Measurements from ENCODE around the gene ISX.

The ISX gene

GRCh38 chr22:35053060-35053835 is 12.7 kb upstream of the ISX start:
- no peak for DNase-seq

GRCh38 chr22:35054064-35054463 is 11.9 kb upstream of the ISX start:
- DNase-seq, result no peak

- DNase-seq, result no peak
Measured at GRCh38 chr22:35056486-35056885, 9.5 kb upstream of the ISX start.

- DNase-seq, result no peak
Measured at GRCh38 chr22:35057155-35057554, 8.8 kb upstream of the ISX start.

- DNase-seq, result no peak
Measured at GRCh38 chr22:35059632-35060031, 6.3 kb upstream of the ISX start.

GRCh38 chr22:35064664-35065063 is 1.3 kb upstream of the ISX start:
- DNase-seq, result no peak

- DNase-seq, result no peak
Measured at GRCh38 chr22:35065183-35065582, 775 bp upstream of the ISX start.

- DNase-seq, result no peak
Measured at GRCh38 chr22:35066768-35067167, 810 bp downstream of the ISX start.

GRCh38 chr22:35069541-35069940 is 3.6 kb downstream of the ISX start:
- DNase-seq, result no peak

- no peak for DNase-seq
Measured at GRCh38 chr22:35070451-35071093, 4.6 kb downstream of the ISX start.

GRCh38 chr22:35071784-35072183 is 5.8 kb downstream of the ISX start:
- DNase-seq, result no peak

- no peak for DNase-seq
Measured at GRCh38 chr22:35072925-35073324, 7.0 kb downstream of the ISX start.

GRCh38 chr22:35074583-35074982 is 8.6 kb downstream of the ISX start:
- DNase-seq, result no peak

- no peak for DNase-seq
Measured at GRCh38 chr22:35076630-35077029, 10.7 kb downstream of the ISX start.

- no peak for DNase-seq
Measured at GRCh38 chr22:35085621-35086020, 19.7 kb downstream of the ISX start.

- no peak for DNase-seq
Measured at GRCh38 chr22:35089139-35089538, 23.2 kb downstream of the ISX start.

- DNase-seq, result no peak
Measured at GRCh38 chr22:35092406-35092805, 26.4 kb downstream of the ISX start.

GRCh38 chr22:35098921-35099320 is 33.0 kb downstream of the ISX start:
- DNase-seq, result no peak

- no peak for DNase-seq
Measured at GRCh38 chr22:35099883-35100282, 33.9 kb downstream of the ISX start.

- no peak for DNase-seq
Measured at GRCh38 chr22:35102663-35103062, 36.7 kb downstream of the ISX start.

GRCh38 chr22:35103761-35104160 is 37.8 kb downstream of the ISX start:
- no peak for DNase-seq

GRCh38 chr22:35104491-35104890 is 38.5 kb downstream of the ISX start:
- no peak for DNase-seq

GRCh38 chr22:35109616-35110015 is 43.7 kb downstream of the ISX start:
- DNase-seq, result no peak

GRCh38 chr22:35111244-35111643 is 45.3 kb downstream of the ISX start:
- no peak for DNase-seq

- DNase-seq, result no peak
Measured at GRCh38 chr22:35113341-35113740, 47.4 kb downstream of the ISX start.
